NAMALWA (cell line): ENCODE measurements around the gene TUBB.
A peak's percentile ranks its signal among the peaks of the same experiment; 100 is the strongest.
"Not testable (repeated sequence)": the region's sequence is repeated elsewhere in the genome, so short reads cannot be mapped to it uniquely, and the experiment has no call there.

Experiments used
- DNase-seq: peaks from one replicate; pipeline ENCODE4 v3.0.0-alpha.2; 2015; ENCODE audit warnings: low spot score

TUBB gene

GRCh38 chr6:30738532-30738931, 18.4 kb downstream of the TUBB start:
- no peak for DNase-seq

GRCh38 chr6:30740540-30740870, 20.4 kb downstream of the TUBB start:
- no peak for DNase-seq

DNA sequence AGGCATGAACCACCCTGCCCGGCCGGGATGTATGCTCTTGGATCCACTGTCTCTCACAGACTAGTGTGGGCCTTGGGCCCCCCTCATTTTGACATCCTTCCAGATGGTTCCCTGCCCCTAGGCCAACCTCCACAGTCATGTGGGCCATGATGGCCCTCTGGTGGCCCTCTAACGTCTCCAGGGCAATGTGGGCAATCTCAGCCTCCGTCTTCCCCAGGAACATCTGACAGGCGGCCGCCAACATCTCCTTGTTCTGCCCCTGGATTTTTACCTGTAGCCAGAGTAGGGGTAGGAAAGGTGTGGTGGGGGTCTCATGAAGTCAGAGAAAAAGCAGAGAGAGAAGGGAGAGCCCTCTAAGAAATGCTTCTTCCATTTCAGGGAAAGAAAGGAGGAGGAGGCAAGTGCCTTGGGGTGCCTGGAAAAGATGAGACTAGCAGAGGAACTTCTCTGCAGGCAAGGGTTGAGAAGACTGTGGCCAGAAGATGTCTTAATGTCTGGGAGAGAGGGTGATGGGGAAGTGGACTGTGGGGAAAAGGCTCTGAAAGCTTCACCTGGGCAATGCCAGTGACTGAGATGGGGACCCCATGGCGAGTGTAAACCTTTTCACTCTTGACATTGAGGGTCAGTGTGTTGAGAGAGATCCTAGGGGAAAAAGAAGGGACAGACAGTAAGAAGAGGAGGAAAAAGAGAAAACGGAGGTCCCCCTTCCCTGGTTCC, 21.1 kb downstream of the TUBB start:
- DNase-seq: no peak

- no peak for DNase-seq
Observed at GRCh38 chr6:30741789-30742315, 21.7 kb downstream of the TUBB start.

DNA sequence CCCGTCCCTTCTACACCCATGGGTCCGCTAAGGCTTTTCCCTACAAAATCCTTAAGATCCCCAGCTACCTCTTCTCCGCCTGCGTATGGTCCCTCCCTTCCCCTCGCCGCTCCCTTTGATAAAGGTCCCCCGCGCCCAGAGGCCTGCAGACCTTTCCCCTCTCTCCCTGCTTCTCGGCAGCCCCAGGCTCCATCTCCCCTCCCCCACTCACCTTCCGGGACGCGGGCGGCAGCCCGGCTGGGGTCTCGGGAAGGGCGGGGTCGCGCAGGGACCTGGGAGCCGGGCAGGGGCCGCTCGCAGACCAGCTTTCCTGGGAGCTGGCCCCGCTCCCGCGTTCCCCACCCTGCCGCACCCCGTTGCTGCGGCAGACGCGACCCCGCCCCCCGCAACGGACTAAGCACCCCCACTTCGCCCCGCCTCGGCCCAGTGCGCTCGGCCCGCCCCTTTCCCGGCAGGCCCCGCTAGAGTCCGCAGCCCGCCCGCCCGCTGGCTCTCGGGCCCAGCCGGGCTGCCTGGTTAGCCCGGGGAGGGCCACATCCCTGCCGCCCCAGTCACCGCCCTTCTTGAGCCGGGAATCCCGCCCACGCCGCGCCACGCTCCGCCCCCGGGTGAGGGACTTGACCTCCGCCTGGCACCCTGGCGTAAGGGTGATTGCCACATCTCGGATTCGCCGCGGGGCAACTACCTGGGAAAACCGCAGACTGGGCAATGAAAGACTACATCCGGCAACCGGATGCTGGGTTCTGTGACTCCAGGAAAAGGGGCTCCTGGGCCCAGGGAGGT, 22.4 kb downstream of the TUBB start, which contains the start of gene FLOT1:
Gene FLOT1 (minus strand): TSS at position 372 of the 783 bp plus-strand sequence. CDS start 498 bp downstream, outside the sequence.
- DNase-seq: peak; percentile 87

DNA sequence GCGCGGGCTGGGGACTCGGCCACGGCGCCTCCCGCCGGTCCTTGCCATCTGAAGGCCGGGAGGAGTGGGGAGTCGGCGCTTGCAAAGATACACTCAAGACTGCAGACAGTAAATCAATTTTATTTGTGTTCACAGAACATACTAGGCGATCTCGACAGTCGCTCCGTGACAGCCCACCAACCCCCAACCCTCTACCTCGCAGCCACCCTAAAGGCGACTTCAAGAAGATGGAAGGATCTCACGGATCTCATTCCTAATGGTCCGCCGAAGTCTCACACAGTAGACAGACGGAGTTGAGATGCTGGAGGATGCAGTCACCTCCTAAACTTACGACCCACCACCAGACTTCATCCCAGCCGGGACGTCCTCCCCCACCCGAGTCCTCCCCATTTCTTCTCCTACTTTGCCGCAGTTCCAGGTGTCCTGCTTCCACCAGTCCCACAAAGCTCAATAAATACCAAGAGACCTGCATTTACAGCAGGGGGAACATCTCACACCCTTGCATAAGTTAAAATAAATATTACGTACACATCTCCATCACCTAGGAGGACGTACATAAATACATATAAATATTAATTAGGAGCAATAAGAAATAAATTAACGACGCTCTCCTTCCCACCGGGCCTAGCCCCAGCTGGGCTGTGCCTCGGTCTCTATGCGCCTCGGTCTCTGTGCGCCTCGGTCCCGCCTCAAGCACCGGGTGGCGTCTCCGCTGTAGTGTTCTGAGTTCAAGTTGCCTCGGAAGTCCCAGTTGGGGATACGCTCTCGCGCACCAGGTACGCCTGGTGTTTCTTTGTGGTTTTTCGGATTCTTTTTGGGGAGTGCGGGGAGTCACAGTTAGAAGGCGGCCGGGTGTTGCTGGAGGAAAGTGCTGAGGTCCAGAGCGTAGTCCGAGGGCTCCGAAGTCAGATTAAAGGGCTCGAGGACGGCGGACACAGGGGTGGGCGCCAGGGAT, 23.2 kb downstream of the TUBB start:
- DNase-seq: peak; percentile 34

DNA sequence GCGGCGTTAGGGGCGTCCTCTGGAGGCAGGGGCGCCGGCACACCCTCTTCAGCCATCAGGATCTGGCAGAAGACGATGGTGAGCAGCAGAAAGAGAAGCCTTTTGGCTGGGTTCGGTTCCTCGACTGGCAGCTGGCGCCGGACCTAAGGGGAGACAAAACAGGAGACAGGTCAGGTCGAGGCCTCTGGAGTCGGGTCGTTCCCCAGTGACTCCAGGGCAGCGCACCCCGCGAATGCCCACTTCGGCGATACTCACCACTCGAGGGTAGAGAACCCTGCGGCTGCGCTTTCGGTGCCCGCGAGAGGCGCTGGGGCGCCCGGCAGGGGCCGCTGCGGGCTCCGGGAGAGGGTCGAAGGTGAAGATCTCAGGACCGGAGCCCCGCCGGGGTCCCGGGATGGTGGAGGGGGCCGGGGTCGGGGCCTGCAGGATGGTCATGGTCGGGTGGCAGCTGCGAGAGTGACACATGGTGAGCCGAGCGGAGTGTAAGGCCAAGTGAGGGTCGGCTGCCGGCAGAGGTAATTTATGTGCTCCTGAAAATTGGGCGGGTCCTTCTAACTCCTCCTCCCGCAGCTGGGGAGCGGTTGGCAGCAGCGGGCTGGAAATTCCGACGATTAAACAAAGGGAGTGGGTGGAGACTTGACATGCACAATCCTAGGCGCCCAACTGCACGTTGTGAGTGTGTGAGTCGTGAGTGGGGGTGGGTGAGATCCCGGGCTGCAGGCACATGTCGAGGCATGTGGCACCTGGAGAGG, 24.1 kb downstream of the TUBB start, which contains the start of gene IER3:
Gene IER3 (minus strand): TSS at position 494 of the 752 bp plus-strand sequence. CDS start 29 bp downstream, at position 465.
- peak; percentile 75 for DNase-seq

DNA sequence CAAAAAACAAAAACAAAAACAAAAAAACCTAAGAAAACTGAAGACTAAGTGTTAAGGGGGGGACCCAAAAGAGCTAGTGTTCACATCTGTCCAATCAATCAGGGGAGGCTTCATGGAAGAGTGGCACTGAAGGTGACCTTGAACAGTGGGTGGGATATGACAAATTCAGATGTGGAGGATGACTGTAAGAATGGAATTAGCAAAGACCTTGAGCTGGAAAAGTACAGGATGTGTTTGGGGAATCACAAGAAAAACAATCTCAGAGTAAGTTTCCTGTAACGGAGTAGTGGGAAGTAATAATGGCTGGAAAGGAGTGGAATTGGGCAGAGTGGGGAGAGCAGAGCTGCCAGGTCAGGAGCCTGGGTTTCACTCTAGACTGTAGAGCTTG, 27.1 kb downstream of the TUBB start:
- no peak for DNase-seq

DNA sequence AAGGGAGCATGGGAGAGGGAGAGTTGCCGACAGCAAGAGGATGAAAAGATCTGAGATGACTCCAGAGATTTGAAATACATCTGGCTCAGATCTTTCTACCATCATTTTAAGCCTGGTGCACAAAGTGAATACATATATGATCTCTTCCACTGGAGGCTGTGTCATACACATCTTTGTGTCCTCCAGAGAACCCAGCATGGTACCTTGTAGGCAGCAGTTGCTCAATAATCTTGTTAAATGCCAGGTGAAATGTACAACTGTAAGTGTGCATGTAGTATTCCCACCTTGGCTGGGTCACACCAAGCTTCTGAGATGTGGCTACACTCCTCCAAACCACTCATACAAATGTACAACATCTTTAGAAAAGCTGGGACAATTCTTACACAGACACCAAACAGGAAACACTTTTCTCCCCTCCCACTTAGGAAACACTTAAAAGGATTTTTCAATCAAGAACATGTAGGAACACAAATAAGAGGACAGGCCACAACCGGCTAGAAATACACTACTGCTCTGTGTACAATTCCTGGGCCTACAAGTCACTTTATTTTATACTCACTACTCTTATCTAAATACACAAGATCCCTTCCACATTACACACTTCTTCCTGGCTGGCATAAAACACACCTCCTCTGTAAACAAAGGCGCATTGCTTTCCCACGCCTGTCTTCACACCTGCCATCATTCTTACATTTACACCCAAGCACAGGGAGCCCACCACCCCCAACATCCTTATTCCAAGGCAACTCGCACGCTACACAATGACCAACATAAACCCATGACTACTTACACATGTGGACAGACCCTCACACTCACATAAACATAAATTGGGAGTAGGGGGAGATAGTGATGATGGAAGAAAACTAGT, 28.0 kb downstream of the TUBB start:
- no peak for DNase-seq

- no peak for DNase-seq
Observed at GRCh38 chr6:30748851-30749540, 28.8 kb downstream of the TUBB start.

GRCh38 chr6:30749554-30750378, 29.6 kb downstream of the TUBB start:
- no peak for DNase-seq

GRCh38 chr6:30750379-30750668, 30.2 kb downstream of the TUBB start:
- no peak for DNase-seq

DNA sequence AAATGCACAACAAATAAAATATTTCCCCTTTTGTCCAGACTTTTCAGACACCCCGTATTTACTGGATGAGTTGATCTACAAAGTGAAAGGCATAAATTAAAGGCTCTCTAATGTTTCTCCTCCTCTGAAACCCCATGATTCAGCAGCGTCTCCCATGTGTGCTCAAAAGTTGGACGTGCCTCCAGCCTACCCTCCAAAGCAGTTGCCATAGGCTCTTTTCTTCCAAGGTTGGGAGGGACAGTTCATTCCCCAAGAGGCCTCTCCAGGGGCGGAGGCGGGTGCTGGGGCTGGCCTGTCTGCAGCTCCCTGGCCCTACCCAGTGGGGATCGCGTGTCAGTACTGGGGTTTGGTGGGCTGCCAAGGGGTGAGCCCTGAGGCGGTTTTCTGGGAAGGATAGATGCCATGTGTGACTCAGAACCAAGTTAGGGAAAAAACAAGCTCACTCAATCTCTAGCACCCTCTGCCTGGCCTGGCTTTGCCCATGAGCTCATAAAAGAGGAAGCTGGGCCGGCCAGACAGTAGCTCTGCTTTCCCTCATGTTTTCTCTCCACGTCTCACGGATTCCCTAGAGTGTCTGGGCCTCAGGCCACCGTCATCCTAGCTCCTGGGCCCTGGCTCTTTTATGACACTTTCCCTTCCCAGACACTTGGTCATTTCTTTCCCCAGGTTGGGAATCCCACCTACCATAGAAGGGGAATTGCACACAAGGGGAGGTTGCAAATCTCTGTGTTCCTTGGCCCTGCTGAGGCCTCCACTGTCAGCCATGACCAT, 32.2 kb downstream of the TUBB start:
- no peak for DNase-seq

GRCh38 chr6:30754631-30755030, 34.5 kb downstream of the TUBB start:
- DNase-seq: no peak

- not testable (repeated sequence) for DNase-seq
Observed at GRCh38 chr6:30756405-30757003, 36.4 kb downstream of the TUBB start.

DNA sequence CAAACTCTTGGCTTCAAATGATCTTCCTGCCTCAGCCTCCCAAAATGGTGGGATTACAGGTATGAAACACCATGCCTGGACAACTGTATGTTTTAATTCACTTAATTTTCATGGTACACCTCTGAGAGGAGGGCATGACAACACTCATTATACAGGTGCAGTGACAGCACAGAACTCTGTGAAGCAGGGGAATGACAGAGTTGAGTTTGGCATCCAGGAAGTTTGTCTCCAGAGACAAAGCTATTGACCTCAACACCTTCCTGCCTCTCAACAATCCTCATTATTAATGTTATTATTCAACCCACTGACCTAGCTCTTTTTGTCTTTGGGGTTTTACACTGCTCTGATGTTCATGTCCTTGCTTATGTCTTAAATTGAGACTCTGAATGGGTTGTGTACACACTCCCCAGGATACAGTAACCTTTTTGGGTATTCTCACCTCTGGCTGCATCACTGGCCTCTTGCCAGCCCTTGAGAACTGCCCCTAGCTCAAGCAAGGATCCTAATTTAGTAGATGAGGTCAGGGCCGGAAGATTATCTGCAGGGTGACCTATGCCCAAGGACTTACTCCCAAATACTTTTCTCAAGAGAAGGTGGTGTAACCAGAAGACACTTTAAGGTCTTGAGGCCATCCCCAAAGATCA, 37.2 kb downstream of the TUBB start:
- no peak for DNase-seq

- no peak for DNase-seq
Observed at GRCh38 chr6:30759575-30760239, 39.6 kb downstream of the TUBB start.
